IMR-90 (cell line): Measurements from ENCODE around the gene FAM193A. TPM values are rescaled to one million over a fixed set of nuclear protein-coding genes. Genes with fewer than 3 reads are reported as not detected.
"Not testable (repeated sequence)": the region's sequence is repeated elsewhere in the genome, so short reads cannot be mapped to it uniquely, and the experiment has no call there.

Experiments
- ATAC-seq: fragments of 200-7000 bp; cut with Tn5 transposase; 2 replicates; pipeline ENCODE4 v1.9.1; 2020; ENCODE audit warnings: low read depth, mild to moderate bottlenecking, moderate library complexity
- BruUV-seq: library from RNA; stranded (reverse); fragments of 400-500 nt; replicated peaks from 2 replicates; lab custom pipeline; 2021; lab: Mats Ljungman, UMichigan
- CTCF ChIA-PET: fragments of 300-600 bp; formaldehyde crosslinking; extraction: SDS; loops from one replicate; lab custom pipeline; 2021; ENCODE audit warnings: antibody characterized with exemption; lab: Yijun Ruan, JAX
- POLR2A ChIA-PET: fragments of 300-600 bp; sonication (Branson Sonifier 250); formaldehyde crosslinking; loops from one replicate; lab custom pipeline; 2022; ENCODE audit warnings: antibody characterized with exemption; ENCODE audit not compliant: unreplicated experiment; lab: Charles Lee
- DNase-seq: peaks from one replicate; pipeline ENCODE4 v3.0.0; 2013
- H2AFZ ChIP-seq: replicated peaks from 2 replicates; pipeline ENCODE3; 2013; ENCODE audit warnings: low read length, mild to moderate bottlenecking; ENCODE audit not compliant: poor library complexity
- H2AK5ac ChIP-seq: 2 replicates; pipeline ENCODE4 v1.6.1; 2013; ENCODE audit warnings: low read depth, low read length, inconsistent platforms
- H2AK9ac ChIP-seq: replicated peaks from 2 replicates; pipeline ENCODE3; 2013; ENCODE audit warnings: mild to moderate bottlenecking, low read depth, low read length, moderate library complexity; ENCODE audit not compliant: poor library complexity
- H2BK120ac ChIP-seq: 2 replicates; pipeline ENCODE4 v1.6.1; 2013; ENCODE audit warnings: low read depth, low read length, inconsistent platforms
- H2BK15ac ChIP-seq: 3 replicates; pipeline ENCODE4 v1.6.1; 2013; ENCODE audit warnings: low read depth, low read length, inconsistent platforms
- H2BK20ac ChIP-seq: 2 replicates; pipeline ENCODE4 v1.6.1; 2013; ENCODE audit warnings: low read depth, mild to moderate bottlenecking, inconsistent platforms, low read length, moderate library complexity
- H2BK5ac ChIP-seq: 2 replicates; pipeline ENCODE4 v1.6.1; 2013; ENCODE audit warnings: mild to moderate bottlenecking, low read depth, low read length, inconsistent platforms; ENCODE audit not compliant: poor library complexity, severe bottlenecking
- H3K14ac ChIP-seq: replicated peaks from 2 replicates; pipeline ENCODE4 v1.6.1; 2013; ENCODE audit warnings: low read depth, low read length, inconsistent platforms
- H3K18ac ChIP-seq: 2 replicates; pipeline ENCODE4 v1.6.1; 2013; ENCODE audit warnings: low read depth, low read length, control low read depth
- H3K23ac ChIP-seq: 2 replicates; pipeline ENCODE4 v1.6.1; 2013; ENCODE audit warnings: low read depth, low read length, inconsistent platforms
- H3K27ac ChIP-seq: 2 replicates; pipeline ENCODE4 v1.5.1; 2013; ENCODE audit warnings: mild to moderate bottlenecking, control low read depth, low read length; ENCODE audit not compliant: insufficient read depth
- H3K27me3 ChIP-seq: 2 replicates; pipeline ENCODE4 v1.6.1; 2013; ENCODE audit warnings: low read length; ENCODE audit not compliant: control insufficient read depth, insufficient read depth
- H3K36me3 ChIP-seq: 2 replicates; pipeline ENCODE4 v1.6.1; 2013; ENCODE audit warnings: low read length, mixed read lengths; ENCODE audit not compliant: control insufficient read depth, insufficient read depth
- H3K4ac ChIP-seq: 2 replicates; pipeline ENCODE4 v1.6.1; 2013; ENCODE audit warnings: low read depth, low read length, inconsistent platforms
- H3K4me1 ChIP-seq: 2 replicates; pipeline ENCODE4 v1.6.1; 2013; ENCODE audit warnings: low read length, mixed read lengths; ENCODE audit not compliant: control insufficient read depth, insufficient read depth
- H3K4me2 ChIP-seq: 2 replicates; pipeline ENCODE4 v1.6.1; 2013; ENCODE audit warnings: low read depth, mild to moderate bottlenecking, control low read depth, low read length, moderate library complexity
- H3K4me3 ChIP-seq: 2 replicates; pipeline ENCODE4 v1.5.1; 2013; ENCODE audit warnings: low read depth, mild to moderate bottlenecking, control low read depth, low read length, moderate library complexity; ENCODE audit not compliant: insufficient read depth
- H3K56ac ChIP-seq: 2 replicates; pipeline ENCODE4 v1.6.1; 2013; ENCODE audit warnings: low read length, inconsistent platforms; ENCODE audit not compliant: insufficient read depth; ENCODE audit errors: extremely low read depth
- H3K79me1 ChIP-seq, 2 experiments: 2 replicates each; pipeline ENCODE4 v1.6.1; 2013; ENCODE audit warnings: low read length in 2 of 2, inconsistent platforms in 1 of 2, low read depth in 1 of 2
- H3K9ac ChIP-seq: 2 replicates; pipeline ENCODE4 v1.6.1; 2013; ENCODE audit warnings: low read depth, low read length, control low read depth
- H3K9me1 ChIP-seq: 2 replicates; pipeline ENCODE4 v1.6.1; 2013; ENCODE audit warnings: low read length, inconsistent platforms; ENCODE audit not compliant: insufficient read depth
- H3K9me3 ChIP-seq: 2 replicates; pipeline ENCODE4 v1.6.1; 2013; ENCODE audit warnings: low read length; ENCODE audit not compliant: control insufficient read depth, insufficient read depth
- H4K20me1 ChIP-seq: 2 replicates; pipeline ENCODE4 v1.6.1; 2013; ENCODE audit warnings: low read length, inconsistent platforms; ENCODE audit not compliant: insufficient read depth
- H4K5ac ChIP-seq: 2 replicates; pipeline ENCODE4 v1.6.1; 2013; ENCODE audit warnings: mild to moderate bottlenecking, low read depth, low read length, control low read depth
- H4K8ac ChIP-seq, 2 experiments: 2 replicates each; pipeline ENCODE4 v1.6.1; 2013; ENCODE audit warnings: low read depth in 2 of 2, low read length in 2 of 2, control low read depth in 1 of 2, inconsistent platforms in 1 of 2
- H4K91ac ChIP-seq: 2 replicates; pipeline ENCODE4 v1.6.1; 2013; ENCODE audit warnings: low read depth, low read length, inconsistent platforms; ENCODE audit not compliant: insufficient read depth
- WGBS, 2 experiments: methylation state at CpG; one replicate each; pipeline versions ENCODE4 v1.1.5 to v1.1.7; 2013; ENCODE audit warnings: missing lambda C conversion rate in 2 of 2; ENCODE audit not compliant: insufficient read length in 1 of 2; ENCODE audit errors: extremely low coverage in 2 of 2; 5-methylcytosine and 5-hydroxymethylcytosine counted together
- dilution Hi-C: fragments of 300-500 bp; cut with HindIII; formaldehyde crosslinking; loops from one replicate; pipeline ENCODE4 v1.14.3; 2018; ENCODE audit warnings: low sequenced_read_pairs; ENCODE audit not compliant: unreplicated experiment
- in situ Hi-C: fragments of 300-500 bp; cut with MboI; formaldehyde crosslinking; loops from 3 replicates; pipeline ENCODE4 v1.14.3; 2019; ENCODE audit warnings: low sequenced_read_pairs, inconsistent platforms, mixed read lengths
- intact Hi-C: fragments of 100-400 bp; cut with micrococcal nuclease; formaldehyde crosslinking; loops from 2 replicates; pipeline ENCODE4 v1.10.0; 2022
- polyA plus RNA-seq, 3 experiments: library from polyadenylated mRNA; depleted of rRNA; stranded (reverse); fragments of >200 nt; gene quantifications; 2 replicates each; pipeline ENCODE4 v1.2.3, GENCODE V29; 2012; ENCODE audit warnings: low replicate concordance in 1 of 3
- total RNA-seq: library from RNA; depleted of rRNA; stranded (reverse); fragments of >200 nt; gene quantifications from 2 replicates; pipeline ENCODE4 v1.2.3, GENCODE V29; 2012

Gene FAM193A
- total and polyA plus RNA-seq, 2 of the 4 experiments (the other 2 are of a cell fraction): 6.8 to 11.0 TPM

- H2AK9ac ChIP-seq, H3K9ac ChIP-seq, H2AK5ac ChIP-seq, H4K5ac ChIP-seq, H3K4ac ChIP-seq, H3K14ac ChIP-seq, H2BK5ac ChIP-seq, CTCF ChIA-PET, H2BK15ac ChIP-seq, H3K56ac ChIP-seq, ATAC-seq, H2BK120ac ChIP-seq, H3K4me3 ChIP-seq, H3K27me3 ChIP-seq, H2AFZ ChIP-seq, H4K8ac ChIP-seq, DNase-seq, intact Hi-C loops, H3K23ac ChIP-seq, H4K91ac ChIP-seq, H3K9me3 ChIP-seq, BruUV-seq, H3K27ac ChIP-seq, H3K4me1 ChIP-seq, dilution Hi-C loops, H2BK20ac ChIP-seq, H4K20me1 ChIP-seq, H3K18ac ChIP-seq, H3K4me2 ChIP-seq, in situ Hi-C loops: not testable (repeated sequence)
- H3K9me1 ChIP-seq: peaks cover 11% of the 10 kb centered on the region
- POLR2A ChIA-PET: interaction anchor here (0.6 kb wide), 1 partner anchor 157 kb away, joined by 3 read pairs; no protein-coding TSS in a partner anchor
- H3K36me3 ChIP-seq: peaks cover 18% of the 10 kb centered on the region
- 100% methylated on average over 1 of the region's 2 CpGs; no CpG with 5 or more reads in 1 of the 2 experiments for WGBS, 2 experiments
- peaks cover 0 to 12% of the 10 kb centered on the region in 2 experiments; a peak in 1 of 4 replicates for H3K79me1 ChIP-seq
Observed at GRCh38 chr4:2738296-2738695, 201.8 kb downstream of the FAM193A start.
